RPMI7951 (cell line): ENCODE measurements around the gene FAM174C. TPM values are rescaled to one million over a fixed set of nuclear protein-coding genes. Genes with fewer than 3 reads are reported as not detected.

Source experiments
- DNase-seq: peaks from one replicate; pipeline ENCODE4 v3.0.0-alpha.2; 2012; ENCODE audit warnings: low read depth
- total RNA-seq: library from RNA; depleted of rRNA; stranded (reverse); fragments of >200 nt; shearing (Covaris generic); gene quantifications from 2 replicates; pipeline ENCODE4 v1.2.3, GENCODE V29; 2014

The FAM174C gene
- total RNA-seq, 1 experiment from 2014 or later, result 57.6 TPM

DNA sequence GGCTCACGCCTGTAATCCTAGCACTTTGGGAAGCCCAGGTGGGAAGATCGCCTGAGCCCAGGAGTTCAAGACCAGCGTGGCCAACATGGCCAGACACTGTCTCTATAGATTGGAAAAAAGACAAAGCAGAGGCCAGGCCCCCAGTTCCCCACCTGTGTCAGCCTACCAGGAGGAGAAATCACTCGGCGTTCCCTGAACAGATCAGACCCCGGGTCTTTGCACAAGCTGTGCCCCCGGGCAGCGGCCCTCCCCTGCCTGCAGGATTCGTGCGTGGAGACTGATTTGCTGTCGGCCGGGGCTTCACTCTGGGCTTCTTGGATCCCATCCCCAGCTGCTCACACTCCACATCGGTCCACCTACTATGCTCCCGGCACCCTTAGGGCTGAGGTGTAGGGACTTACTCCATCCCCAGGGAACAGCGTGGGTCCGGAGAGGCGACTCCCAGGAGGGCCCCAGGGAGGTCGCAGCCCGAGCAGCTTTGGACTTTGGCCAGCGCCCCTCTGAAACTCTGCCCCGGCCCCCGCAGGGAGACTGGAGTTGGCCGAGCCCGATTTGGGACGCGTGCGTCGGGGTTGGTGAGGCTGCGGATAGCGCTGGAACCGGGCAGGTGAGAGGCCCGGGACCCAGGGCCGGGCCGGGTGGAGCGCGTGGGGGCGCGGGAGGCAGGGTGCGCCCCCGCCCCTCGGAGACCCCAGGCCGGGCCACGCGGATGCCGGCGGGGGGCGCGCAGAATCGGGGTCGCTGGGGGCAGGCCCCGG, 9.8 kb downstream of the FAM174C start:
- no peak for DNase-seq

DNA sequence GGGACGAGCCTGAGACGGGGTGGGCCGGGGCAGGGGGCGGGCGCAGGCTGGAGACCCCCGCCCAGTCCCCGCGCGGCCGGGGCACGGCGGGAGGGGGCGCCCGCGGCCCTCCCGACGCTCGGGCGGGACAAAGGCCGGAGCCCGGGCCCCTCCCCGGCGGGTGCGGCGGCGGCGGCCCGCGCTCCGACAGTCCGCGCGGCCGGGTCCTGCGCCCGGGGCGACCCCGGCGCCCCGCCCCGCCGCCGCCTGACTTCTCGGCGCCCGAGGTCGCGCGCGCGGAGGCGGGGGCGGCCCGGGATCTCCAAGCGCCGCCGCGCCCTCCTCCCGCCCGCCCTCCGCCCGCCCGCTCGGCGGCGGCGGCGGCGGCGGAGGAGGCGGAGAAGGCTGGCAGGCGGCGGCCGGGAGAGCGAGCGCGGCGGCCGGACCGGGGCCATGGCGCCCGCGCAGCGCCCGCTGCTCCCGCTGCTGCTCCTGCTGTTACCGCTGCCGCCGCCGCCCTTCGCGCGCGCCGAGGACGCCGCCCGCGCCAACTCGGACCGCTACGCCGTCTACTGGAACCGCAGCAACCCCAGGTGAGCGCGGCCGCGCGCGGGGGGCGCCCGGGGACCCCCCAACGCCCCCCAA, 10.5 kb downstream of the FAM174C start, which contains the start of gene EFNA2:
Gene EFNA2 (plus strand): TSS at position 137 of the 624 bp plus-strand sequence. CDS start 296 bp downstream, at position 433.
- DNase-seq, result no peak

DNA sequence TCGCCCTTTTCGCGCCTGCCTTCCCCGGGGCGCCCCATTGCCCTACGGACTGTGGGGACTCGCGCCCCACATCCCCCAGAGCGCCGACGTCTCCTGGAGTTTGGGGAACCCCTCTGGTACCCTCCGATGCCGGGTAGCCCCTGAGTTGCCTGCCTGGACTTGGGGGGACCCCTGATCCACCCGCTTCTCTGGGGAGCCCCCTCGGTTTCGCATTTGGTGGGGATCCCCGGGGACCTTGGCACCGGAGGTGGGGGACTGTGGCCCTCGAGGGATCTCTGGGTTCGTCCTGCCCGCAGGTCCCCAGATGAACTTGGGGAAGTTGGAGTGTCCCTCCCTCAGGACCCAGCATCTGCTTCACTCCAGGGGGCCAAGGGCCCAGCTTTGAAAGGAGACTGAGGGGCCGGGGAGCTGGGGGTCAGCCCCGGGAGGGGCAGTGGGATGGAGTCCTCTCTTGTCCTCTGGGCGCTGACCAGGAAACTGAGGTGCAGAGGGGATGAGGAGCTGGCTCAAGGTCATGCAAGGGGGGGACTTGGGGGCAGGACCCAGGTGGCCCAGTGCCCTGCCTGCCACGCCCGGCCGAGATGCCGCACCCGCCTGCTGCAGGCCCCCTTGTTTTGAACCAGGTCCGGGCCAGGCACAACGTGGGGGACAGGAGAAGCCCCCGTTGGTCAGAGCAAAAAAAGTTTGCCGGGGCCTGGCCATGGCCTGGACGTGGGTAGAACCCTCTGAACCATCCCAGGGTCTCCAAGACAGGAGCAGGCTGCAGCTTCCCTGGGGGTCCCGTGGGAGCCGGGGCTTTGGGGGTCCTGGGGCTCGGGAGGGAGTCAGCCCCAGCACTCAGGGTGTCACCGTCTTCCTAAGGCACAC, 11.4 kb downstream of the FAM174C start:
- no peak for DNase-seq

DNA sequence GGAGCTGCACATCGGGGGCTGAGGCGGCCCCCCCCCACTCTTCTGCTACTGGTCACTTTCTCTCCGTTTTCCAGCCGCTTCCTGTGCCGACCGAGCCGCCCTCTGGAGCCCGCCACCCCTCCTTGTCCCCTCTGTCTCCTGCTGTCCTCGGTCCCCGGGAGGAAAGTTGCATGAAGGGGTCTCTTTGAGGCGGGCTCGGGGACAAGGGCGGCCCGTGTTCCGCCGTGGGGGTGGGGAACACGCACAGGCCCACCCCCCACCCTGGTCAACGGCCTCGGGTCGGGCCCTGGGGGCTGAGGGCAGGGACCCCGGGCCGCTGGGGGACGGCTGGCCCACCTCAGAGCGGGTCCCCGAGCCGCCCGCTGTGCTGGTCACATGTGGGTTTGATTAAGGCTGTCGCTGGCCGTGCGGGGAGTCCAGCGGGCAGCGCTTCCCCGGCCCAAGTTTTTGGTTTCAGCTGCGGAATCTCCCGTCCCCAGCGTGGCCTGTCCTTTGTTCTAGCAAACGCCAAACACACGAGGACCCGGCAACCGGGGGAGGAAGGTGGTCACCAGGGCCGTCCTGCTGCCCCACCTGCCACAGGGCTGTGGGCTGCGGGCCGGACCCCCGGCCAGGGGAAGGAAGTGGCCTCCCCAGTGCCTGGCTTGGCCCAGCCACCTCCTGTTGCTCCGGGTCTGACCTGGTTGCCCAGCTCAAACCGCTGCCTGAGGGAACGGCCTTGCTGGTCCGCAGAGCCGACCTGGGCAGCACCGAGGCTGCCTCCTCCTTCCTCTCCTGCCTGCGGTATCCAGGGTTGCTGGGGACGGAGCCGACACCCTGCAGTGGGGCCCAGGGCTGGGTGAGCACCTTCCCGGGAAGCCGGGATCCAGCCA, 12.3 kb downstream of the FAM174C start:
- DNase-seq, result no peak

DNA sequence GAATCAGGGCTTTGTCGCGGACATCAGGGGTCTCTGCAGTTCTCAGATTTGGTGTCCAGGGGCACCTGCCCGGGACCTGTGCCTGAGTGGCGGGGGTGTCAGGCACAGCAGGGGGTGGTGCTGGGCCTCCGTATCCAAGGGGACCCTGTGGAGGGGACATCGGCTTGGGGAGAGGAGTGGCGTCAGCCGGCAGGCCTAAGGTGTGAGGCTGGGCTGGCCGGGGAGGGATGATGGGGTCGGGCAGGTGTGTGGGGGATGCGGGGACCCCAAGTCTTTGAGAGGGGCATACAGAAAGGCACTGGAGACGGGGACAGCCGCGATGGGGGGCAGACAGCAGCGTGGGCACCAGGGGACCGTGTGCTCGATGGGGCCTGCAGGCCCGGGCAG, 12.9 kb downstream of the FAM174C start:
- DNase-seq, result no peak

DNA sequence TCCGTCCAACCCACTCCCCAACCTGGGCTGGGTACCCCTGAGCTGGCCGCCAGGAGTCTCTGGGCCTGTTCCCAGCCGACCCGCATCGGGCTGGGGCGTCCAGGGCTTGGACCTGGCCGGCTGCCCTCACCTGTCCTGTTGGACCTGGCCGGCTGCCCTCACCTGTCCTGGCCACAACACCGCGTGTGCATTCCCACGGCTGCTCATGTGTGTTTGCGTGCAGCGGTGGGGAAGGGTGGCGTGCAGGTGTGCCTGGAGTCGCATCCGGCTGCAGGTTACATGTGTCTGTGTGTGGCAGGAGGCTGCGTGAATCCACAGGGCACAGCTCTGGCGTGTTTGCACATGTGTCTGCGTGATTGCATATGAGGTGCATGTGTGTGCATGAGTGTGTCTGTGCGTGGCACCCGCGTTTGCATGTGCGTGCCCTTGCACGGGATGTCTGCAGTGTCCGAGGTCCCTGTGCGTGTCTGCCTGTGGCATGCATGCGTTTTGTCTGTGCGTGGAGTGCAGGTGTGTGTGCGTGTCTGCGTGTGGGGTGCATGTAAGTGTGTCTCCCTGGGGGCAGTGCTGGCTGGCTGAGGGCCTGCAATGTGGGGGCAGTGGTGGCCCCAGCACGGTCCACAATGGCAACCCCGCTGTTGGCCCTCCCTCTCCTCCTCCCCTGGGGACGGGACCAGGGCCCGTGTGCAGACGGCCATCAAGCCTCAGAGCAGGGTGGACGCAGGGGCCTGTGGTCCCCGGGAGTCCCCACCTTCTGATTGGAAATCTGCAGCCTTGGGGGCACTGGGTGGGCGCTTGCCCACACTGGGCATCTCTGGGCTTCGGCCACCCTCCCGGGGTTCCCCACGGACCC, 13.7 kb downstream of the FAM174C start:
- DNase-seq, result no peak

DNA sequence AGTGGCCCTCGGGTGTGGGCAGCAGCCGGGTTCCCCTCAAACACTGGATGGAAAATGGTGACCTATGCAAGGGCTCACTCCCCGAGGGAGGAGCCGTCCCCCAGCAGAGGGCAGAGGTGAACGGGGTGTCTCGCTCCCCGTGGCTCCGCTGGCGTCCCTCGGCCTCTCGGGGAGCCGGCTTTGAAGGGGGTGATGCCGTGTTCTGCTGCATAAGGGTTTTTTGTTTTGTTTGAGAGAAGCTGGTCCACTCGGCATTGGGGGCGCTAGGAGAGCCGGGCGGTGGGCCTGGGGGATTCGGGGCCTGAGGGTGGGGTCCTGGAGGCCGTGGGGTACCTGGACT, 14.3 kb downstream of the FAM174C start:
- no peak for DNase-seq

DNA sequence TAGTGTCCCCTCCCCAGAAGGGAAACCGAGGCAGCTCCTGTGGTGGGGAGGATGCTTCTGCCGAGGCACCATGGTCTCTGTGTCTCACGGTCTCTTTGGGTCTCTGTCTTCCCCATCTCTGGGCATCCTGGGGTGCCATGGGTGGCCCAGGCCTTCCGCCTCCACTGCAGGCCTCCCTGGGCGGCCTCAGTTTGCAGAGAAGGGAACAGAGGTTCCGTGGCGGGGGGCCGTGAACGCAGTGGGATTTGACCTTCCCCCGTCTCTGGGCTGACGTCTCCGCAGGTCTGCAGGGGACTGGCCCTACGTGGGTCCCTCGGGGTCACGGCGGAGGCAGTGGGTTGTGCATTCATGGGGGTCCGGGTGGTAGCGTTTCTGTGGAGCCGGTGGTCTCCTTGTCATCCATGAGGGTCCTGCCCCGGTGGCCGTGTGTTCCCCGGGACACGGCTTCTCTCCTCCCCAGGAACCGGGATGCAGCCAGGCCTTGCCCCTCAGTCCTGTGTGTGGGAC, 14.9 kb downstream of the FAM174C start:
- no peak for DNase-seq

DNA sequence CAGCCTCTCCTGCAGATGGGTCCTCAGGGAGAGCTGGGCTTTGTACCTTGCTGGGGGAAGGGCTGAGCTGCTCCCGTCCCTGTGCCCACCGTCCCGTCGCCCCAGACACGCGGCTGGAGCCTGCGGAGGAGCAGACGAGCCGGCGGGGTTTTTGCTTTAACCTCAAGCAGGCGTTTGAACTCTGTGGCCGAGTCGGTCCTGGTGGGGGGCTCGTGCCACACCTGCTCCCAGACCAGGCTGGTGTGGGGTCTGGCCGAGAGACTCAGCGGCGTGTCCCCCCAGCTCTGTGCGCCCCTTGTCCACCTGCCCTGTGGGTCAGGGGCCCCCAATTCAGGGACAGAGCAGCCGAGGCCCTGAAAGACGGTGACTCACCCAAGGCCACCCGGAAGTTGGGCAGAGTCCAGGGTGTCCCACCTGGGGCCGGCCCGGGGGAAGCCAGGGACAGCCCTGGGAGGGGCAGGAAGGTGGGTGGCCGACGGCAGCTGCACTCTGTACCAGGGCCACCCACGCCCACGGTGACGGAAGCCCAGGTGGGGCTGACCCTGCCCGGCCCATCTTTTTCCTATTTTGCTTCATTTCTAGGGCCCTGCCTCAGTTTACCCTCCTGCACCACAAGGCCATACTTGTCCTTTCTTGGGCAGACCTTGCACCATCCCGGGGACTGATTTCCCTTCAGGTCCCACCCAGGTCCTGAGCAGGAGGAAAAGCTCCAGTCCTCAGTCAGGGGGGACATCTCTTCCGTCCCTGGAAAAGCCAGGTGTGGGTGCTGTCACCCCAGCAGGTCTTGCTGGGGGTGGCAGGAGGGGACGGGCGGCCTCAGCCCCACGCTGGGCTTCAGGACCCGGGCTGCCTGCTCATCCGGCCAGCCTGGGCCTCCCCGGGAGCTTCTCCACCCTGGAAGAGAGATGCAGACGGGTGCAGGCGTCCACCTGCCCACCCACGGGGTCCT, 15.6 kb downstream of the FAM174C start:
- DNase-seq, result no peak

DNA sequence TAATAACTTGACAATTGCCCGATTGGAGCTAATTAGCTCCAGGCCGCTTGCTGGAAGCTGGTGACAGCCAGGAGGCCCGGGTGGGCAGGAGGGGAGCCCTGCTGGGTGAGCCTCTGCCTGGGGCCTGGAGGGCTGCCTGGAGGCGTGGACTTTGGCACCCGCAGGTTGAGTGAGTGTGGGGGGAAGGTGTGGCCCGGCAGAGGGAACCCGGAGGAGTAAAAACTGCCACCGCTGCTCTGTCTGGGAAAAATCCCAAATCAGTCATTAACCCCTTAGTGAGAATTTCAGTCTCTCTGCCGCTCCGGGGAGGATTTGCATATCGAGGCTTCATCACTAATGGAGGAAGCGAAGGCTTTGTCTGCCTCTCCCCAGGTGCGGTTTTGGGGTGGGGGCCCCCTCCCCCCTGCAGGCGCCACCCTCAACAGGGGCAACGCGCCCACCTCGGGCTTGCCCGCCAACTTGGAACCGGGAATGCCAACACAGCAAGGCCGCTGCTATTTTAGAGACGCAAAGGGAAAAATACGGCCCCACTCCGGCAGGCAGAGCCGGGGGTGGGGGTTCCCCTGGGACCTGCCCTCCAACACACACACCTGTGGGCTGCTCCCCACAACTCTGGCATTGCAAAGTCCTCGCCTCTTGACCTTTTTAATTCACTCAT, 16.6 kb downstream of the FAM174C start:
- no peak for DNase-seq

DNA sequence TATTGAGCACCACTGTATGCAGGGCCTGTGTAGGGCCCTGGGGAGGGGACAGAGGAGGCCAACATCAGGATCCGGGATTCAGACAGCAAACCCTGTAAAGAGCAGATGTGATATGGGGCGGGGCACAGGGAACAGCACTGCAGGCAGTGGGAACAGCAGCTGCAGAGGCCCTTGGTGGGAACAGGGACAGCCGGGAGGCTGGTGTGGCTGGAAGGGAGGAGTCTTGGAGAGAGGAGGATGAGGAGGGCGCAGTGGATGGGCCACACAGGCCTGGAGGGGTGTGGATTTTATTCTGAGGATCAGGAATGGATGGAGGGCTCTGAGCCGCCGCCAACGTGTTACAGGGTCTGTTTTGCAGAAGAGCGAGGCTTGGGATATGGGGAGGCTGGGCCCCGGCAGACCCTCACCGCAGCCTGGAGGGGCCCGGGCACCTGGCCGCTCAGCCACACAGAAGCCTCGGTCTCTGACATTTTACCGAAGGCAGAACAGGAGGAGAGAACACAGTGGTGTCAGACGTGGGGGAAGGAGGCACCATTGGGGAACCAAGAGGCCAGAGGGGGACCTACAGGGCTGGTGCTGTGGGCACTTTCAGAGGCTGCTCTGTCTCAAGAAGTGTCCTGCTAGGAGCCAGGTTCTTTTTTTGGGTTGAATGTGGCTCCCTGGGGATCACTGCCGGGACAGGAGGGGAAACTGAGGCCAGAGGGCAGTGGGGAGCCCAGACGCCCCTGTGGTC, 17.3 kb downstream of the FAM174C start:
- no peak for DNase-seq

DNA sequence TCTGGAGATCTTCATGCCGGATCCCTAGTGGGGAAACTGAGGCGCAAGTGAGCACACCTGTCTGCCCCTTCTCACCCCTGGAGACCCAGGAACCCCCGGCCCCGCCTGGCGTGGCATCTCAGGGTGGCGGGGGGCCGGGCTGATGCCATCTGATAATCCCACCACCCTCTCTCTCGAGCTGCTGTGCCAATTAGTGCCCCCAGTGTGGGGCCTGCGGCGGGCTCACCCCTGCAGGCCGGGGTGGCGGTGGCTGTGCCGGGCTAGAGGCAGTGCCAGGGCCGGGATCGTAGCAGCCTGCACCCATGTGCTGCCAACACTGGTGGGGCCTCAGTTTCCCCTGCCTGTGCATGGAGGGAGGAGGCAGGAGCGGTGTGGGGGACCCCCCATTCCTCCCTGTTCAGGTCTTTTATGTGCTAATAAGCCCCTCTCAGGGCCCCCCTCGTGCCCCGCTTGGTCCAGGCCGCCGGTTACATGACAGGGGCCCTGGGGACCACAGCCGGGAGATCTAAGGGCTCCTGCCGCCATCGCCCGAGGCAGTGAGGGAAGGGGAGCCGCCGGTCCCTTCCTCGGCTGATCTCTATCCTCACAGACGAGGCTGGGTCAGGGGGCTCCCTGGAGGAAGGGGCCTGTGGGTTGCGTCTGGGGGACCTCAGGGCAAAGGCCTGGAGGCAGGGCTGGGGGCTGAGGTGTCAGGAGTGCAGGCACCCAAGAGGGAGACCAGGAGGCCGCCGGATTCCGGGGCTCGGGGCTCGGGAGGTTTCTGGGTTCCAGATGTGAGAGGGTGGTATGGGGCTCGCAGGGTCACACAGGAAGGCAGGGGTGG, 18.7 kb downstream of the FAM174C start:
- DNase-seq, result no peak

DNA sequence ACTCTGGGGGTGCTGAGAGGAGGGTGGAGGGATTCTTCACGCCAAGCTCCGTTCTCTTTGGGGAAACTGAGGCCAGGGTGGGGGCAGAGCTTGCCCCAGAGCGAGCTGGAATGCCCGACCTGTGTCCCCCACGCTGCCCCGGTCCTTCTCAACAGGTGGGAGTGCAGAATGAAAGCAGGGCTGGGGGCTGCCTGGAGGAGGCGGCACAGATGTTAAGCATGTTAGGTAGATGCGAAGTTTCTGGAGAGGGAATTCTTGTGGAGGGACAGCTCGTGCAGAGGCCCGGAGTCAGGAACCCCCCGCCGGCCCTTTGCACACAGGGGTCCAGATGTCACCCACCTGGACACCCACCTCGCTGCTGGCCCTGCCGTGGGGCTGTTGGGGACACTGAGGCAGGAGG, 19.4 kb downstream of the FAM174C start:
- DNase-seq, result no peak

DNA sequence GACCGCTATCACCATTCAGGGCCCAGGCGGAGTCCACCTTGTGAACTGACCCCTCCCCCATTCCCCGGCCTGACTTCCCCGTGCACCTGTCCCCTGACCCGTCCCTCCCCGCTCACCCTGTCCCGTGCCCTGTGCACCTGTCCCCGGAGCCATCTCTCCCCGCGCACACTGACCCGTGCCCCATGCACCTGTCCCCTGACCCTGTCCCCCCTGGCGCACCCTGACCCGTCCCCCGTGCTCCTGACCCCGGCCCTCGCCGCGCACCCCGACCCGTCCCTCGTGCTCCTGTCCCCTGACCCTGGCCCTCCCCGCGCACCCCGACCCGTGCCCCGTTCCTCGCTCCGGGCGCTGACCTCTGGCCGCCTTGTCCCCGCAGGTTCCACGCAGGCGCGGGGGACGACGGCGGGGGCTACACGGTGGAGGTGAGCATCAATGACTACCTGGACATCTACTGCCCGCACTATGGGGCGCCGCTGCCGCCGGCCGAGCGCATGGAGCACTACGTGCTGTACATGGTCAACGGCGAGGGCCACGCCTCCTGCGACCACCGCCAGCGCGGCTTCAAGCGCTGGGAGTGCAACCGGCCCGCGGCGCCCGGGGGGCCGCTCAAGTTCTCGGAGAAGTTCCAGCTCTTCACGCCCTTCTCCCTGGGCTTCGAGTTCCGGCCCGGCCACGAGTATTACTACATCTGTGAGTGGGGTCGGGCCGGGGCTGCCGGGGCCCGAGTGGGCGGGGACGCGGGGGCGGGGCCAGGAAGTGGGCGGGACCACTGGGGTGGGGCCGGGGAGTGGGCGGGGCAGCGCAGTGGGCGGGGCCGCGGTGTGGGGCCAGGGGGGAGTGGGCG, 20.1 kb downstream of the FAM174C start:
- DNase-seq, result no peak

DNA sequence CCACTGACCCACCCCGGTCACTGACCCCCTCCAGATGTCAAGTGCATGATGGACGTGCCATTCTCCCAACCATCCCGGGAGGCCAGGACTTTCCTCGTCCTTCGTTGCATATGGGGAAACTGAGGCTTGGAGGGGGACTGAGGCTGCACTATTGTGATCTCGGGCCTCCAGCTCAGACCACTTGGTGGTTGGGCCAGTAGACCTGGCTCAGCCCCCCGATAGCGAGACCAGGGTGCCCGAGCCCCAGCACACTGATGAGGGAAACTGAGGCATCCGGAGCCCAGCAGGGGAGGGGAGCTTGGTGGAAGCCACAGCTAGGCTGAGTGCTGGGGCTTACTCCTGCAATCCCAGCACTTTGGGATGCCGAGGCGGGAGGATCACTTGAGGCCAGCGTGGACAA, 20.7 kb downstream of the FAM174C start:
- DNase-seq, result no peak

DNA sequence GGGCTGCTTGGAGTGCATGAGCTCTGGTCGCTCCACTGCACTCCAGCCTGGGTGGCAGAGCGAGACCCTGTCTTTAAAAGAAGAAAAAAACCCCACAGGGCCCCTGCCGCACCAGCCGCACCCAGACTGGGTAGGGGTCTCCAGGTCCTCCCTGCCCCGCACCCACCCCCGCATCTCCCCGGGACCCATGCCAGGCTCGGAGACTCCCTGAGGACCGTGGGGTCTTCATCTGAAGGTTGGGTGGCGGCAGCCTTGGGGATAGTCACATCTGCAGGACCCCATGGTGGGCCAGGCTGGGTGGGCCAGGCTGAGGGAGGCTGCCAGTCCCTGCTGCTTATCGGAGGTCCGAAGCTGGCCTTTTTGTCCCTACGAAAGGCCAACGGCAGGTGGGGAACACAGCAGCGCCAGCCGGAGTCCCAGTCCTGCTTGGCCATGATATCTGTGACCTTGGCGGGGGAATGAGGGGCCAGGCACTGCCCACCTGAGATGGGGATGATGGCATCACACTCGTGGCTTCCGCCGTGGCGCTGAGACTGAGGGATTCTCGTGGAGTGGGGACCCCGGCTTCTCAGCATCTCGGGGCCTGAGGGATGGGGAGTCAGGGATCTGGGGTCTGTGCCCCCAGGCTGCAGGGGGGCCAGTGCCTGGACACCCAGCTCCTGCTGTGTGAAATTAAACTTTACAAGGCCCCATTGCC, 21.4 kb downstream of the FAM174C start:
- no peak for DNase-seq
